AG04450 (cell line): Measurements from ENCODE around the gene TSPAN9. TPM values are rescaled to one million over a fixed set of nuclear protein-coding genes. Genes with fewer than 3 reads are reported as not detected.

Experiments used
- CTCF ChIA-PET: fragments of 300-600, 350-600 bp; formaldehyde crosslinking; extraction: SDS; loops from one replicate; lab custom pipeline; 2022; ENCODE audit warnings: antibody characterized with exemption, inconsistent platforms; lab: Charles Lee
- POLR2A ChIA-PET: fragments of 350-600 bp; formaldehyde crosslinking; extraction: SDS; loops from one replicate; lab custom pipeline; 2021; ENCODE audit warnings: antibody characterized with exemption, inconsistent platforms; lab: Yijun Ruan, JAX
- DNase-seq: peaks from one replicate; pipeline ENCODE4 v3.0.0-alpha.2; 2011; ENCODE audit warnings: low read depth, low spot score
- H3K27ac ChIP-seq: one replicate; pipeline ENCODE4 v1.5.1; 2012; ENCODE audit warnings: low read depth, low read length, control low read depth
- H3K27me3 ChIP-seq: one replicate; pipeline ENCODE4 v1.6.0; 2012; ENCODE audit warnings: low read length; ENCODE audit not compliant: control insufficient read depth, insufficient read depth
- H3K4me3 ChIP-seq: 2 replicates; pipeline ENCODE4 v1.5.1; 2011; ENCODE audit warnings: mild to moderate bottlenecking, low read depth, low read length, control low read depth
- H3K9me3 ChIP-seq: 2 replicates; pipeline ENCODE4 v1.5.1; 2012; ENCODE audit warnings: low read length; ENCODE audit not compliant: control insufficient read depth, insufficient read depth
- polyA plus RNA-seq: library from polyadenylated mRNA; depleted of rRNA; stranded (reverse); fragments of >200 nt; gene quantifications from 2 replicates; pipeline ENCODE4 v1.2.3, GENCODE V29; 2011
- TF ChIP-seq, protein P1 (sequence below): IDR thresholded peaks from 2 replicates; pipeline ENCODE4 v1.5.1; 2011; ENCODE audit warnings: low read depth, low read length, control low read depth, inconsistent platforms

Gene TSPAN9
- polyA plus RNA-seq, 1 experiment = 68.0 TPM

DNA sequence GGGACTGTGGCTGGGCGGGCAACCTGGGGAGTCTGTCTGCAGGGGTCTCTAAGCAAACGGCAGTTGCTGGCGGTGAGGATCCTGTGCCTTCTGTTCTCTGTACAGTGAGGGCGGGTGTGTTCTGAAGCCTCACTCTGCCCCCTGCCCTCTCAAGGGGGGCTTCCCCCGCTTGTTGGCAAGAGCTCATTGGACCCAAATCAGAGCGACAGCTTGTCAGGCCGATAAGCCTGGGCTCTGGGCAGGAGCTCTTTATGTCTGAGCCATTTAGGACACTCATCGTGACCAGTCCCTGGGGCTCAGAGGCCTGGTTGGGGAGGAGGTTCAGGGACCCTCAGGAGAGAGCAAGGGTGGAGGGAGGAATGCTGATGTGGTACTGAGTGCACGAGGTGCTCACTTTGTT is 136.0 kb downstream of the TSPAN9 start:
- ChIA-PET CTCF (interaction anchor here (1.0 to 4.0 kb wide), 2 partner anchors 10 to 87 kb away, joined by 3 to 31 read pairs; no protein-coding TSS in a partner anchor), POLR2A (interaction anchor here (0.7 kb wide), 1 partner anchor 50 kb away, joined by 4 read pairs; no protein-coding TSS in a partner anchor)
- Histone ChIP-seq H3K27ac (no peak overlapping the region), H3K4me3 (no peak overlapping the region), H3K27me3 (no peaks in the 10 kb centered on the region), H3K9me3 (no peaks in the 10 kb centered on the region)
- no peak for DNase-seq
- TF ChIP-seq, protein P1, sequence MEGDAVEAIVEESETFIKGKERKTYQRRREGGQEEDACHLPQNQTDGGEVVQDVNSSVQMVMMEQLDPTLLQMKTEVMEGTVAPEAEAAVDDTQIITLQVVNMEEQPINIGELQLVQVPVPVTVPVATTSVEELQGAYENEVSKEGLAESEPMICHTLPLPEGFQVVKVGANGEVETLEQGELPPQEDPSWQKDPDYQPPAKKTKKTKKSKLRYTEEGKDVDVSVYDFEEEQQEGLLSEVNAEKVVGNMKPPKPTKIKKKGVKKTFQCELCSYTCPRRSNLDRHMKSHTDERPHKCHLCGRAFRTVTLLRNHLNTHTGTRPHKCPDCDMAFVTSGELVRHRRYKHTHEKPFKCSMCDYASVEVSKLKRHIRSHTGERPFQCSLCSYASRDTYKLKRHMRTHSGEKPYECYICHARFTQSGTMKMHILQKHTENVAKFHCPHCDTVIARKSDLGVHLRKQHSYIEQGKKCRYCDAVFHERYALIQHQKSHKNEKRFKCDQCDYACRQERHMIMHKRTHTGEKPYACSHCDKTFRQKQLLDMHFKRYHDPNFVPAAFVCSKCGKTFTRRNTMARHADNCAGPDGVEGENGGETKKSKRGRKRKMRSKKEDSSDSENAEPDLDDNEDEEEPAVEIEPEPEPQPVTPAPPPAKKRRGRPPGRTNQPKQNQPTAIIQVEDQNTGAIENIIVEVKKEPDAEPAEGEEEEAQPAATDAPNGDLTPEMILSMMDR = no peak

DNA sequence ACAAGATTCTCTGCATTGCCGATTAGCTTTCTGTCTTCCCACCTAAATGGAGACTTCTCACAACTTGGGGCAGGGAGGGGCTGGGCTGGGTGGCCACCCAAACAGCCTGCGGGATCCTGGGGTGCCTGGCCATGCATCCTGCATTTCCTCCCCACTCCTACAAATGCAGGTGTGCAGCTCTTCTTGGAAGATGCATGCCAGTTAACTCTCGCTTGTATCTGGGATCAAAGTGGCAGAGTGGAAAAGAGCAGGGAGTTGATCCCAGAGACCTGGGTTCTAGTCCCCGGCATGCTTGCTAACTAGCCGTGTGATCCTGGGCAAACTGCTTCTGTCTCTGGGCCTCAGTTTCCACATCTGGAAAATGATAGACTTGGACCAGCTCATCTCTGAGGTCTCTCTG is 136.6 kb downstream of the TSPAN9 start:
- no peaks in the 10 kb centered on the region for H3K27me3 ChIP-seq
- POLR2A ChIA-PET = interaction anchor here (0.7 kb wide), 1 partner anchor 51 kb away, joined by 4 read pairs; no protein-coding TSS in a partner anchor
- CTCF ChIA-PET = interaction anchor here (1.0 to 4.0 kb wide), 2 partner anchors 11 to 87 kb away, joined by 3 to 31 read pairs; no protein-coding TSS in a partner anchor

DNA sequence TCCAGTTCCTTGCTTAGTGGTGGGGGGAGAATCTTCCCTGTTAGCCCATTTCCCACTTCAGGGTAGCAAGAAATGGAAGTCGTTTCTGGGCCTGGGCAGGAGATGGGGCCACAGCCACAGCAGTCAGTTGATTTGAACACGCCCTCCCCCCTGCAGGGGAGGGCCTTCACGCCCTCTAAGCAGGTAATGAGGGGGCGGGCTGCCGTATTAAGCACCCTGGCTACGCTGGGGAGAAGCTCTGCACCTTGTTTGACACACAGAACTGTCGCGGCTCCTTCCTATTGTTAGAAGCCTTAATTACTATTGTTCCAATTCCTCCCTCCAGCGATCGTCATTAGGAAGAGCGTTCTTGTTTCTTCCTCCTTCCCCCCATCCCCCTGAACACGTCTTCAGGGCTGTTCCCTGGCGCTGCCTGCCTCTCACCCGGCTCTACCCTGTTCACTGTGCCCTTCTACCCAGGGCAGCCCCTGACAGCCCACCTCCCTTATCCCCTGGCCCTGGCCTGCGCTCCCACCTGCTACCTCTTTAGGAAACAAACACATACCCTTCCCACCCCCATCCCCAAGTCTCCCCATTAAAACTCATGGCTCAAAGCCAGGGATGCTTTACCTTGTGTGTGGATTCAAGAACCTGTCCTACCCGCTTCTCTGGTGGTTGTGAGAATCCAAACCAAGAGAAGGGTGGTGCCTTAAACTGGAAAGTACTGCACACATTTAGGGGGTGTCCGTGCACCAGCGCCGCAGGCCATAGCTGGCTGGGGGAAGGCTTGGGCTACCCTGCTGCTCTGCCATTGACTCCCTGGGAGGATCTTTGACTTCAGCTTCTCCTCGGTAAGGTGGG is 137.6 kb downstream of the TSPAN9 start:
- no peak for DNase-seq
- no peak overlapping the region for H3K4me3 ChIP-seq
- no peak overlapping the region for H3K27ac ChIP-seq
- TF ChIP-seq, protein P1 = no peak
- no peaks in the 10 kb centered on the region for H3K27me3 ChIP-seq
- H3K9me3 ChIP-seq = no peaks in the 10 kb centered on the region
- POLR2A ChIA-PET = no interaction called here
- CTCF ChIA-PET = interaction anchor here (4.0 kb wide), 1 partner anchor 12 kb away, joined by 31 read pairs; no protein-coding TSS in a partner anchor

More for the DNA sequence above, 136.6 kb downstream of the TSPAN9 start:
- TF ChIP-seq, protein P1 = no peak
- no peak overlapping the region for H3K4me3 ChIP-seq
- H3K27ac ChIP-seq = no peak overlapping the region
- no peak for DNase-seq
- H3K9me3 ChIP-seq = no peaks in the 10 kb centered on the region

DNA sequence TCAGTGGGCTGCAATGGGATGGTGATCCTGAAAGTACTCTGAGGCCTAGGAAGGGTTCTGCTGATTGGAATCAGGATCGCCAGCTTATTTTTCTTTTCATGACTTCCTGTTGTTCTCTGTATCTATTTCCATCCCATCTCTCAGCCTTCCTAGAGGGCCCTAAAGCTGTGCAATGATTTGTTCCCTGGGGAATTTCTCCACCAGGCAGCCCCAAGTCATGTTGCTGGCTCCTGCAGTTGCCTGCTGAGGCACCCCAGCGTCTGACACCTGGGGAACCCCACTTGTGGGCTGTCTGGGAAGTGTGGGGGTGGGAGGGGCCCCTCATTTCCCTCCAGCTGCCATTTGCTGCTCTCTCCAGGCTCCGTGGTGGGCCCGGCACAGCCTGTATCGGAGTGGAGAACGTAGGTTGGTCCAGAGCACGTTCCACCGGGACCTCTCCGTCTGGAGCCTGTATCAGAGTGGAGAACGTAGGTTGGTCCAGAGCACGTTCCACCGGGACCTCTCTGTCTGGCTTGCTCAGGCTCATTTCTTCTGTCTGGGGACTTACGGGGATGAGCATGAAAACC is 138.3 kb downstream of the TSPAN9 start:
- no peak overlapping the region for H3K4me3 ChIP-seq
- CTCF ChIA-PET = interaction anchor here (1.4 to 4.0 kb wide), 2 partner anchors 13 to 80 kb away, joined by 5 to 31 read pairs; no protein-coding TSS in a partner anchor
- no peak overlapping the region for H3K27ac ChIP-seq
- TF ChIP-seq, protein P1 = no peak
- DNase-seq = no peak
- no peaks in the 10 kb centered on the region for H3K9me3 ChIP-seq
- POLR2A ChIA-PET = no interaction called here
- no peaks in the 10 kb centered on the region for H3K27me3 ChIP-seq

DNA sequence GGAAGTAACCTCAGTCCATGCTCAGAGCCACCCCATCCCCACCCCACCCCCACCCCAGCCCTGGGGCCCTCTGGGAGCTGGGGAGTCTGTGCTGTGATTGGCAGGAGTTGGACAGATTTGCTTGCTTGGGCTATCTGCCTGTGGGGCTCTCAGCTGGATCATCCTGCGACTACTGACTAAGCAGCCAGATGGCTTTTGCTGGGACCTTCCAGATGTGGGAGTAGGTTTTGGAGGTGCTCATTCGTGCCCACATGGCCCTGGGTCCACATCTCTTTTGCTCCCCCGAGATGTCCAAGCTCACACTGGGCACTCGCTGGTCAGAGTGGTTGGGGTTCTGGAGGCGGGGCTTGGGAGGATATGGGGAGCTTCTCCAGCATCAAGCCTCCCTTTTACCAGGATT is 138.9 kb downstream of the TSPAN9 start:
- H3K4me3 ChIP-seq = no peak overlapping the region
- no peaks in the 10 kb centered on the region for H3K27me3 ChIP-seq
- H3K9me3 ChIP-seq = no peaks in the 10 kb centered on the region
- TF ChIP-seq, protein P1 = no peak
- POLR2A ChIA-PET = no interaction called here
- H3K27ac ChIP-seq = no peak overlapping the region
- CTCF ChIA-PET = interaction anchor here (1.4 to 4.0 kb wide), 2 partner anchors 13 to 81 kb away, joined by 5 to 31 read pairs; no protein-coding TSS in a partner anchor
- DNase-seq = no peak
